Upper lobe of right lung (tissue), 1 donor: Measurements from ENCODE around the gene NHSL1. TPM values are rescaled to one million over a fixed set of nuclear protein-coding genes. Genes with fewer than 3 reads are reported as not detected.

Experiments used
- ATAC-seq: fragments of 200-7000 bp; cut with Tn5 transposase; one replicate; pipeline ENCODE4 v1.9.1; 2020; ENCODE audit warnings: mild to moderate bottlenecking, moderate library complexity
- DNase-seq: peaks from one replicate; pipeline ENCODE4 v3.0.0-alpha.2; 2020
- H3K27ac ChIP-seq: fragments of 200-600 bp; one replicate; pipeline ENCODE4 v1.8.0; 2022
- H3K27me3 ChIP-seq: fragments of 200-600 bp; one replicate; pipeline ENCODE4 v1.8.0; 2022; ENCODE audit warnings: mild to moderate bottlenecking
- H3K36me3 ChIP-seq: fragments of 200-600 bp; one replicate; pipeline ENCODE4 v1.8.0; 2022
- H3K4me1 ChIP-seq: fragments of 200-600 bp; one replicate; pipeline ENCODE4 v1.8.0; 2022
- H3K4me3 ChIP-seq: fragments of 200-600 bp; one replicate; pipeline ENCODE4 v1.8.0; 2022; ENCODE audit warnings: mild to moderate bottlenecking
- H3K9me3 ChIP-seq: fragments of 200-600 bp; one replicate; pipeline ENCODE4 v1.8.0; 2022
- intact Hi-C: fragments of 100-400 bp; cut with DNase I; formaldehyde crosslinking; loops from one replicate; pipeline ENCODE4 v1.11.0; 2022
- total RNA-seq: library from RNA; stranded (reverse); fragmentation: NEBNext Ultra II Directional; extraction: Animal tissue kit (Norgen Biotek cat#: 25700); gene quantifications from one replicate; pipeline ENCODE4 v1.2.1, GENCODE V29; 2021
- TF ChIP-seq, protein P1 (sequence below): fragments of 200-600 bp; IDR thresholded peaks from one replicate; pipeline ENCODE4 v1.8.0; 2022; ENCODE audit warnings: antibody characterized with exemption
- donor health status: DM: no; HTN: yes; CAD: no; lungs with severe emphysema.

Gene NHSL1
- total RNA-seq, 1 donor from 2014 or later: 69.5 TPM

DNA sequence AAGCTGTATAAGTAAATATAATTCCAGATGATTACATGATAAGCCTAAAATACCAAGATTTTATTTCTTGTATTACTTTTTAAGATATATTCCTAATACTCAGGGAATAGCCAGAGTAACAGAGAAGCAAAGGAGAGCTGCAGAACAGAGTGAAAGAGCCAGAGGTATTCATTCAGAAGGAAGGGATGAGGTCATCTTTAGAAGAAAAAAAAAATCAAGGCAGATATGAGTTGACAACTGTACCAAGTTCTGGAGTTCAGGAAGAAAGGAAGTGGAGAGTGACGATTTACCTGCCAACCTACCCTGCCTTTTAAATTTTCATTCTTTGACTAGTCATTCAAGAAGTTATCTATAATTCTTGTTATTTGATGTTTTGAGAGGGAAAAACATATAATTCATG is 28.8 kb upstream of the NHSL1 start:
- Histone ChIP-seq H3K27me3 (no peaks in the 10 kb centered on the region), H3K4me1 (no peaks in the 10 kb centered on the region), H3K36me3 (no peaks in the 10 kb centered on the region), H3K4me3 (no peak overlapping the region), H3K9me3 (no peaks in the 10 kb centered on the region), H3K27ac (peak overlapping the region; percentile 0)
- intact Hi-C loops: no loop called here
- ATAC-seq (no peak), DNase-seq (no peak)
- TF ChIP-seq, protein P1, sequence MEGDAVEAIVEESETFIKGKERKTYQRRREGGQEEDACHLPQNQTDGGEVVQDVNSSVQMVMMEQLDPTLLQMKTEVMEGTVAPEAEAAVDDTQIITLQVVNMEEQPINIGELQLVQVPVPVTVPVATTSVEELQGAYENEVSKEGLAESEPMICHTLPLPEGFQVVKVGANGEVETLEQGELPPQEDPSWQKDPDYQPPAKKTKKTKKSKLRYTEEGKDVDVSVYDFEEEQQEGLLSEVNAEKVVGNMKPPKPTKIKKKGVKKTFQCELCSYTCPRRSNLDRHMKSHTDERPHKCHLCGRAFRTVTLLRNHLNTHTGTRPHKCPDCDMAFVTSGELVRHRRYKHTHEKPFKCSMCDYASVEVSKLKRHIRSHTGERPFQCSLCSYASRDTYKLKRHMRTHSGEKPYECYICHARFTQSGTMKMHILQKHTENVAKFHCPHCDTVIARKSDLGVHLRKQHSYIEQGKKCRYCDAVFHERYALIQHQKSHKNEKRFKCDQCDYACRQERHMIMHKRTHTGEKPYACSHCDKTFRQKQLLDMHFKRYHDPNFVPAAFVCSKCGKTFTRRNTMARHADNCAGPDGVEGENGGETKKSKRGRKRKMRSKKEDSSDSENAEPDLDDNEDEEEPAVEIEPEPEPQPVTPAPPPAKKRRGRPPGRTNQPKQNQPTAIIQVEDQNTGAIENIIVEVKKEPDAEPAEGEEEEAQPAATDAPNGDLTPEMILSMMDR: no peak

DNA sequence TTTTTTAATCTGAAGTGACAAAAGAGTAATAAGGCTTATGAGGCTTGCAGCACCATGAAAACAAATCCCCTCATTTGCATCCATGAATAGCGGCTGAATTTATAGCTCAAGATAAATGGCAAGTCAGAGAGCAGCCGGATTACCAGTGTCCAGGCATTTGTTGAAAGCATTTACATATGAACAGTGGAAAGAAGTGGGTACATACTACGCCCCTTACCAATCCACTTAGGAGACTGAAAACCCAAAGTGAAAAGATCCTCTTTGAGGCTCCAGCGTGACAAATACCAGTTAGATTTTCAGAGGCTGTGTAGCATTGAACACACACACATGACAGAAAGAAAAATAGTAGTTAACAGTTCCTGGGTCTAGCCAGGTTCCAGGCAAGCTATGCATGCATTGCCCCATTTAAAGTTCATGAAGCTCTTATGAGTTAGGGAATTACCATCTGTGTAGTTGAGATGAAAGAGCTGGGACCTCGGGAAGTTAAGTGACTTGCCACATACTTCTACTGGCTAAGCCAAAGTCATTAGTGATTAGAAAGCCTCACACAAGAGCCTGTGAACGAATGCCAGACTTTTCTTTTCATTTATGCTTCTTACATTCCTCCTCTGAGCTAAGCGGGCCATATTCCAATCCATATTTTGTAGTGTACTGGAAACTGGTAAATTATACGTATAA is 28.3 kb upstream of the NHSL1 start:
- Histone ChIP-seq H3K4me3 (no peak overlapping the region), H3K9me3 (no peaks in the 10 kb centered on the region), H3K36me3 (no peaks in the 10 kb centered on the region), H3K27ac (peak overlapping the region; percentile 0), H3K27me3 (no peaks in the 10 kb centered on the region), H3K4me1 (peaks cover 5% of the 10 kb centered on the region)
- ATAC-seq (peak; percentile 68), DNase-seq (no peak)
- intact Hi-C loops: no loop called here
- TF ChIP-seq, protein P1: no peak

DNA sequence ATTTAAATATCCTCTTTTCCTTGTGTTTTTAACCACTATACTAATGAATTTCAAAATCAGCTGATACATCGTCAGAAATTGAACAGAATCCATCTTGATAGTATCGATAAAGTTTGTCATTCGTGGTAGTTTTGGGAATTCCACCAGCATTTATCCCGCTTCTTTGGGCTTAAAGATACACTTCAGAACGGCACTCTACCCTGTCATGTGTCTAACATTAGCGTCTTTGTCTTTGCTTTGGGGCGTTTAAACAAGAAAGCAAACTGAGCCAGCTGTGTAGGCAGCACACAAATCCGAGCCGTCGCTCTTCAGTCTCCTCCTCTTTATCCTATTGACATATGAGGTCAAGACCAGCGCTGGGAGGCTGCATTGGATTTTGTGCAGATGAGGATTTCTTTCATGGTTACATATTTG is 27.5 kb upstream of the NHSL1 start:
- Histone ChIP-seq H3K4me3 (no peak overlapping the region), H3K36me3 (no peaks in the 10 kb centered on the region), H3K9me3 (no peaks in the 10 kb centered on the region), H3K27ac (no peak overlapping the region), H3K27me3 (no peaks in the 10 kb centered on the region), H3K4me1 (peaks cover 11% of the 10 kb centered on the region)
- ATAC-seq: no peak
- no peak for DNase-seq
- TF ChIP-seq, protein P1: no peak
- intact Hi-C loops: no loop called here

DNA sequence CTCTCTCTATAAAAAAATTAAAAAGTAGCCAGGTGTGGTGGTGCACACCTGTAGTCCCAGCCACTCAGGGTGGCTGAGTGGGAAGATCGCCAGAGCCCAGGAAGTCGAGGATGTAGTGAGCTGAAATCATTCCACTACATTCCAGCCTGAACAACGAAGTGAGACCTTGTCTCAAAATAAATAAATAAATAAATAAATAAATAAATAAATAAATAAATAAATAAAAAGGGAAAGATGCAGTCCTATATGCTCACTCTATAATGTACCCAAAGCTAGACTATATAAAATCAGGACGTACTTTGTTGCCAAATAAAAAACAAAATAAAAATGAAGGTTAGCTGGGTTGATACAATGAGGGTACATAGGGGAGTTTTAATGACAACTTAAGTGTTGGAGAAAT is 26.1 kb upstream of the NHSL1 start:
- H3K4me1 ChIP-seq: peaks cover 15% of the 10 kb centered on the region
- H3K9me3 ChIP-seq: no peaks in the 10 kb centered on the region
- TF ChIP-seq, protein P1: no peak
- no peaks in the 10 kb centered on the region for H3K27me3 ChIP-seq
- ATAC-seq (no peak), DNase-seq (no peak)
- no peak overlapping the region for H3K4me3 ChIP-seq
- intact Hi-C loops: no loop called here
- no peaks in the 10 kb centered on the region for H3K36me3 ChIP-seq
- no peak overlapping the region for H3K27ac ChIP-seq

DNA sequence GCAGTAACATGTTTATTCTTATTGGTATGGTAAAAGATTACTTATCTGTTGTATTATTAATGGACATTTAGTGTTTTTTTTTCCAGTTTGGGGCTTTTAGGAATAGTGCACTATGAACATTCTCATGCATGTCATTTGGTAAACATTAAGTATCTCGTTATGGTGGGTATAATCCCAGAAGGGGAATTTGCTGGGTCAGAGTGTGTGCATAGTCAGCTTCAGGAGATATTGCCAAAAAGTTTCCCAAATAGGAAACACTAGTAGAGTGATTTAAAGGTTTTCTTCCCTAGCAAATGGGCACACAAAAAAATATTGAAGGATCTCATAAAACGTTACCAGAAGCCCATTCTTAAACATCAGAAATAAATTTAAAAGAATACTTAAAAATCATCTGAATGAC is 25.2 kb upstream of the NHSL1 start:
- Histone ChIP-seq H3K9me3 (no peaks in the 10 kb centered on the region), H3K4me3 (no peak overlapping the region), H3K4me1 (peaks cover 15% of the 10 kb centered on the region), H3K36me3 (no peaks in the 10 kb centered on the region), H3K27ac (no peak overlapping the region), H3K27me3 (no peaks in the 10 kb centered on the region)
- ATAC-seq: no peak
- intact Hi-C loops: no loop called here
- DNase-seq: no peak
- TF ChIP-seq, protein P1: no peak
